NCI-H510A treated with DMSO at 0.1 percent for 48 hours (cell line): ENCODE measurements around the gene COL25A1.

Experiments used
- DNase-seq: peaks from one replicate; lab custom pipeline; 2025; lab: John Stamatoyannopoulos, UW

The COL25A1 gene

DNA sequence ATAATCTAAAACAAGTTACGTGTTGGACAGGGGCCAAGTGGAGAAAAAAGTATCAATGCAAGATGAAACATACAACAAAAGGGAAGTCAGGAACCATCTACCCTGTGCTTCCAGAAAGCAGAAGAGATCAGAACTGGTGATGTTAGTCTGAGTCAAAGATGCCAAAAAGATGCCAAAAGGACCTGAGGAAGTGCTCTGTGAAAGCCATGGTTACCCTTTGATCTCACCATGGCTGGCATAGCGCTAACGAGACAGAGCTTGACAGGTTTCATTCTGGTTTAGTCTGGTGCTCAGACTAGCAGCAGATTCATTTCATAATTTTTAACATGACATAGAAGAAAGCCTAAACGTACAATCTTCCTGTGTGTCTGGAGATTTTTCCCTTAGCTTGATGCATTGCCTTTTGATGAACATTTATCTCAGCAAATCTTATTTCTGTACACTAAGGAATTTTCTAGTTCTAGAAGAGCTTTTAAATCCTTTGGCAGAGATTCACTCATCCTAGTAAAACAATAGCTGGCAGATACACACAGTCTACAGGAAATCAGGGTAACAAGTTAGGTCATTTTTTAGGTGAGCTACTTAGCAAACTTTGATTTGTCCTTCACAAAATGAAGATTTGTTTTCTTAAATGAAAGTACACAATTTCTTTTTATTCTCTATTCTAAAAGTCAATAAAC, 87.7 kb downstream of the COL25A1 start:
- no peak for DNase-seq

DNA sequence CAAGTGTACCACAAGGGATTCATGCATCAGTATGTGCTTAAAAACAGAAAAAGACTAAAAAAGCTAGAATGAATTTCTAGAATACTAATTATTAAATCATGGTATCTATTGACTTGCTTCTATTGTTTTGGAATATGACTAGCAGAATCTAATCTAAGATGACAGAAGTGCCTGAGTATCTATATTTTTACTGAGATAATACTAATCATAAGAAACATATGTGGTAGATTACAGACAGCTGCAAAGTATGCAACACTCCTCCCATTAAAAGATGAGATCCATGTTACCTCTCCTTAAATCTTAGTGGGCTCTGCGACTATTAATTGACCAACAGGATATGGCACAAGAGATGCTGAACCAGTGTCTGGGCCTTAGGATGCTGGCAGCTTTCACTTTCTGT, 89.4 kb downstream of the COL25A1 start:
- DNase-seq: no peak

DNA sequence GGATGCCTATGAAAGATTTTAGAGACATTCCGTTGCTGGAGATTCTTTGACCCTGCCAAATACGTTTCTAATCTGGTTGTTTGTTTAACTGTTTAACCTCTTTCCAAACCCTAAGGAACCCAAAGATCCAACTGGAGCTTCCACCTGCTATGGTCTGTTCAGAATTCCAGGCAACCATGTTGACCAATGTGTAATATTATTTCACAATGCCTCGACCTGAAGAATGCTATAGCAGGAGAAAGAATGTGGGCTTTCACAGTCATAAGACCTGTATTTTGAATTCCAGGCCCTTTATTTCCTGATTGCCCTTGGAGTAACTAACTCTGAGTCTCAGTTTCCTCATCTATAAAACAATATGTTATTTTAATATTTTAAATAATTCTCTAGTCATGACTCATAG, 90.8 kb downstream of the COL25A1 start:
- DNase-seq: no peak

DNA sequence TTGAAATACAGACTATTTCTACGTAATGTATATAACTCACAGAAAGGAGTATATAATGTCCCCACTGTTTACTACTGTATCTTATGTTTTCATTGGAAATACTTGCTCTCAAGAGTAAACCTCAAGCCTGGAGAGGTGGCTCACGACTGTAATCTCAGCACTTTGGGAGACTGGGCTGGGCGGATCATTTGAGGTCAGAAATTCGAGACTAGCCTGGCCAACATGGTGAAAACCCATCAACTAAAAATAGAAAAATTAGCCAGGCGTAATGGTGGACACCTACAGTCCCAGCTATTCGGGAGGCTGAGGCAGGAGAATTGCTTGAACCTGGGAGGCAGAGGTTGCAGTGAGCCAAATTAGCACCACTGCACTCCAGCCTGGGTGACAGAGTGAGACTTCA, 92.8 kb downstream of the COL25A1 start:
- no peak for DNase-seq

DNA sequence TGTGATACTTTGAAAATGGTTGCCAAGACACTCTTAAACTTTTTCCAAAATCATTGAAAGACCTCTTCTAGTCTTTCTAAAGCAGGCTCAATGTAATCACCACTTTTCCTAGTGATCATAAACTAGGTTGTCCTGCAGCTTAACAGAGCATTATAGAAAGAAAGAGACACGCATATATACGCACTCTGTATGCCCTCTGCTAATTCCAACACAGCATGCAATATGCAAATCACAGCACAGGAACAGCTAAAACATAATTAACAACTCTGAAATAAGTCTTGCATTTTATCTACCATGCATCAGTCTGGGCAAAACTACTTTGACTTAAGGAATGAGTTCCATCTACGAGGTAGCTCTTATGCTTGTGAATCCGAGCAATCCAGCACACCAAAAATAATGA, 94.6 kb downstream of the COL25A1 start:
- no peak for DNase-seq

DNA sequence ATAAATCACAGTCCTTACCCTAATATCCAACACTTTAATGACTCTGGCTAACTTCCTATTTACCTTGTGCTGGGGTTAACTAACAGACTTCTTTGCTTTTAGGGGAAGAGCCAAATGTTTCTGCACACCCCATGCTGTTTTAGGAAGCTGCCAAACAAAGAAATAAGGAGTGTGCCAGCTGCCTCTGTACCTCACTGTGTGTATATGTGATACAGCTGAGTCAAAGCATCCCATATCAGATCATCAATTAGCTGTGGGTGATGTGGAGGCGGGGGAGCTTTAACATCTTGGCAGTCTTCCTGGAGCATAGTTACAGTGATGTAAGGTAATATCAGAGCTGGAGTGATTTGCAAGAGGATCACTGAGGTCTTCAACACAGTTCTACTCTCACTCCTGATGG, 95.4 kb downstream of the COL25A1 start:
- no peak for DNase-seq

DNA sequence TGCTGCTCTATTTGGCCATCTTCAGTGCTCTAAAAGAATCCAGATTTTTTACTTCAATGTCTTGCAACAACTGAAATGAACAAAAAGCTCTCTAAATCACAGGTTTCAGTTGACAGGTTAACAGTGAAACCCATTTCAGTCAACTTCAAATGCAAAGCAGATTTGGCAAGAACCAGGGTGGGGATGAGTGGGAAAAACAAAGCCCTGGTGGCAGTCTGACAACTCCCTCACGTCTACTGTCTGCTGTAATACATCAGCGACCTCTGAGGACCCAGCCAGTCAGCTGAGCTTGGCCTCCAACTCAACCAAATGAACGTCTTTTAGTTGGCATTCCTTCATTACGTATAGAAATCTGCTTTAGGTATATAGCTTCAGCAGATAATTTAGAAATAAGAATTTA, 95.8 kb downstream of the COL25A1 start:
- DNase-seq: no peak

DNA sequence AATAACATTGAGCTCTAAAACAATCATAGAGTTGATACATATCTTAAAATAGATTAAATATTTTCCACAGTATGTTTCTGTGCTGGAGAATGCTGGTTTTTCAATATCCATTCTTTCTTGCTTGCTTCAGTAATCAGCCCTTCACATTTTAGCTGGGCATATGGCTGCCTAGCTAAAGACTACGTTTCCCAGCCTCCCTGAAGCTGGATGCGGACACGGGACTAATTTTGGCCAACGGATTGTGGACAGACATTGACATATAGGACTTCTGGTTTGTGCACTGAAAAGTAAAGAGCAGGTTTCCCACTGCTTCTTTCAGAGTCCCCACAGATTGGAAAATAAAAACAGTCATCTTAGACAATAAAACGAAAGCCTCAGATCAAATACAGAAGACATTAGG, 97.3 kb downstream of the COL25A1 start:
- no peak for DNase-seq

DNA sequence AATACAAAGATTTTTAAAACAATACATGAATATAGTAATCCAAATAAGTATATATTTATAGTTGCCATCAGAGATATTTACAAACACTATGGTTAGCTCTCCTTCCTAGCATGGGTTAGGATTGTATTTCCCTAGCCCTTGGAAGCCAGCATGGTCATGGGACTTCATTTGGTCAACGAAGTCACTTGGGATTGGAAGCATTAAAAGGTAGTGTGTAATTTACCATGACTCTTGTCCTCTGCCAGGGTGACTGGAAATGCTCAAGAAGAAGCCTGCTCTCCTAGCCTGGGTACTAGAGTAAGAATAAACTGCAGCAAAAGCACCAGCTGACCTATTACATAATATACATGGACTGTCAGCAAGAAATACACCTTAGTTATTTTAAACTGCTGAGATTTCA, 102.9 kb downstream of the COL25A1 start:
- no peak for DNase-seq

DNA sequence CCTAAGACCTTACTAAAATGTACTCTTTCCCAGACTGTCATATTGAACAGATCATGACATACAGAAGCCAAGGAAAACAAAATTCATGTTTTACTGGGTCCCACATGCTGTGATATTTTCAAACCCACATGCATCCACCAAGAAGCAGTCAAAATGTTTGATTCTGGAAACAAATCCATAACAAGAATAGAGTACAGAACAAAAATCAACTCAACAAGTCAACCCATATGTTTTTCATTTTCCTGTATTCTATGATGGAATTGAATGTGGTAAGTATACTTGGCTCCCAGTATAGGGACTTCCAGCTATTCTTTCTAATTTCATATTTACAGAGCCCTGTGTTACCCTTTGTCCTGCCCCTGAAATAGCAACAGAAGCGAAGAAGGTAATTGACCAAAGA, 106.8 kb downstream of the COL25A1 start:
- no peak for DNase-seq

DNA sequence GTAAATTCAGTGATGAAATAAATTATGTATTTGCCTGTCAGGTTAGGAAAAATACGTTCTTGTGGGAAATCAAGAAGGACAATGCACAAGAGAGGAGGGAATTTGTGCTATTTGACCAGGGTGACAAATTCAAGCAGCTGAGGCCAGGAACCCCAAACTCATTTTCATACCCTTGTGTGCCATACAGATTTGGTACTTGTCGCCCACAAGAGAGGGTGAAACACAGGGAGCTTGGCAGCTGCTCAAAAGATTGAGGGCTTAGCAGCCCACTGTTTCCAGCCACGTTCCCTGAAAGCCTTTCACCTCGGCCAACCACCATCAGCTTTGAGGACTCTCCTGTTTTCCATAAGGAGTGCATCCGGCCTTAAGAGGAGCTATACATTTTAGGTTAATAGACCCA, 111.2 kb downstream of the COL25A1 start:
- DNase-seq: no peak

DNA sequence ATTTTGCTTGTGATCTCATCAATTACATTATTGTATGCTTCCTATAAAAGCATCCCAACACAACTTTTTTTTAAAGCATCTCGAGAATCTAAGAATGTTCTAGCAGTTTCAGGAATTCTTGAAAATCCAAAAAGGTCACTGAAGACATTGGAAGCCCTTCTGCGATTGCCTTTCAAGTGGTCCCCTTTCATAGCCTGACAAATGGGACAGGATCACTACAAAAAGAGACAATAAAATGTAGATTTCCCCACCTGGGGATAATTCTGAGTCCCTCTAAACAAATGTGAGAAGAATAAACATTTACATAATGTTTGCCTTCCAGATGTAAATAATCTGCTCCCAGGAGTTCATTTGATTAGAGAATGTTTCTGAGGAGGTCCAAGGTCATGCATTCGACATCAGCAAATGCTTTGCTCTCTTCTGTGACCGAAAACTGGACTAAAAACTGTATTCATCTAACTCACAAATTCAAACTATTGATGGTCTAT, 116.0 kb downstream of the COL25A1 start:
- DNase-seq: no peak

DNA sequence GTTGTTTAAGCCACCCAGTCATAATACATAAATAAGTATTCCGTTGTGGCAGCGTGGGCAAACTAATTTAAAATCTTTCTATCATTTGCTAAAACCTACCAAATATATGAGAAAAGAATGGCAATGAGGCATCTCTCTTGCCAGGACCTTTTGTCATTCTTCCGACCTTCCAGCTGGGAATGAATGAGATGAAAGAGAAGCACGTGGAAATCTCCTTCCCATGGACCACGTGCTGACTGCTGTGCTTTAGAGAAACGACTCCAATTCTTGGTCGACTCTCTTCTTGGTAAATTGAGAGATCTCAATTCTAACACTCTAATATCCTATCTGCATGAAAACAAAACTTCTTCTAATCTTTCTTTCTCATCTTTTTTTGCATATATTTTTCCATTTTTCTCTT, 116.5 kb downstream of the COL25A1 start:
- no peak for DNase-seq

DNA sequence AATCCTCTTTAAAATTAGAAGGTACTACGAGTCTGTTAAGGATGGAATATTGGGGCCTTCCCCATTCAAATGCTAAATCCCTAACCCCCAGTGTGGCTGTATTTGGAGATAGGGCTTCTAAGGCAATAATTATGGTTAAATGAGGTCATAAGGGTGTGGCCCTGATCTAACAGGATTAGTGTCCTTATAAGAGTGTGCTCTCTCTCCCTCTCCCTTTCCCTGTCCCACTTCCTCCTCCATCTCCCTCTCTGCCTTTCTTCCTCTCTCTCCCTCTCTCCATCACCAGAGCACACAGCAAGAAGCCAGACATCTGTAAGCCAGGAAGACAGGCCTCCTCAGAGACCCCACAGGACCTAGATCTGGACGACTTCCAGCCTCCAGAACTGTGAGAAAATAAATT, 116.9 kb downstream of the COL25A1 start:
- DNase-seq: no peak

DNA sequence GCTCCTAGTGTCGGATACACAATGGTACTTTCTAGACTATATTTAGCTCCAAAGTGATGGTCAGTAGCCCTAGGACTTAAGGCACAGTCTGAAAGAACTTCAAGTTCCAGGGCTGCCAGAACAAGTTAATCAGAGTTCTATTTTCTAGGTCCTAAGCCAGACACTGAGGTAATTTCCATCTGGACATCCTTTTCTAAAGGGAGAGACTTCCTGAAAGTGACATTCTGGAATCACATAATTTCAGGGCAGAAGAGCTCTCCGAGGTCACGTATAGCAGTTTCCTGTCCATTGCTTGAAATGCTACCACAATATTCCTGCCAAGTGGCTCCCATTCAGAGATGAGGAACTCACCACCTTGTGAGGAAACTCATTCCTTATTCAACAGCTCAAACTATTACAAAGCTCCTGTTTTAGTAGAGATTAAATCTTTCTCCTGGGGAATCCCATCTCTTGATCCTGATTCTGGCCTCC, 117.9 kb downstream of the COL25A1 start:
- no peak for DNase-seq

DNA sequence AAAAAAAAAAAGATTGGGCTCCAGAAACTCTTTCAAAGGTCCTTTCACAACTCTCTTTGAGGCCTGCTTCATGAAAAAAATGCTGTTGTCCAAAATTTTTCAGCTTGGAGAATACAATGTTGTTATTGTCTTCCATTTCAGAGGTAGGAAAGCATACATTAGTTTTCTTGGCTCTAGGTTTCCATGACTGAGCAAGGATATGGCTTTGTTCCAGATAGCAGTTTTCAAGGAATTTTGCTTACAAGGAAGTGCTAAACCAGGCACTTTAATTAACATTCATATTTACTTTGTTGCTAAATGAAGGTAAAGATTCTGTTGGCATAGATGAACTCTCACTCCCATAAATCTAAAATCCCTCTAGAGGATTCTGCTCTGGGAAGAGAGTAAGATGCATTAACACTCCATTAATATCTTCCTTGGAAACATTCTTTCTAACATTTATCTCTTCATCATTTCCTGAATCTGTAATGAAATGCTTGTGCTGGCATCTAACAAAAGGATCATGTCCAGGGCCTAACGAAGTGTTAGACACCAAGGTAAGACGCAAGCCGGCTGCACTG, 118.4 kb downstream of the COL25A1 start:
- no peak for DNase-seq

DNA sequence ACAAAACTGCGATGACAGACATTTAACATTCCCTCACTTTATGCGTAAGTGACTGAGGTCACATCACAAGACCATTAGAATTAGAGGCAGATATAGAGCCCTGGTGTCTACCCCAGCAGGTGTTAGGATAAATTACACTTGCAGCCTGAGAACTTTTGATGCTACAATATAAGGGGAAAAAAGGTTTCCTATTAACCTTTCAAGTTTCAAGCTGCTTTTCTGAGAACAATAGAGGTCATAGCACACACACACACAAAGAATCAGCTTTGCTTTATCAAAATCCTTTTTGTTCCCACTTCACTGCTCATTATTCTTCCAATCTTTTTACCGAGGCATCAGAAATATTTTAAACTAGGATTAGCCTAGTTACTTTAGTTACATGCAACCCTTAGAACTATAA, 119.8 kb downstream of the COL25A1 start:
- DNase-seq: no peak

DNA sequence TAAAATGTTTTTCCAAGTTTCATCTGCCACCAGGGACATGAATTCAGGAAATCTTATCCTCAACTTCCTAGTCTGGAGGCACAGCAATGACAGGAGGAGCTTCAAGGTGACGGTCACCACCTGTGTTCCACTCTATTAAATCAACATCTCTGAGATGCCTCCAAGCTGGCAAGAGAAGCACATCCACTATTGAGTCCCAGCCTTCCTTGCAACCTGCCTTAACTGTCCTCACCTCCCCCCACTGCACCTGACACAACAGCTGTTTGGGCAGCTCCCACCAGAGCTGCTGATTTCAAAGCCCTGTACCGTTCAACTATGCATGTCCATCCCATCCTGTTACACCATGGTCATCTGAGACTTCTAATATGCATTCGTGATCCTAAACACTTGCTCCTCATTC, 123.4 kb downstream of the COL25A1 start:
- DNase-seq: no peak

DNA sequence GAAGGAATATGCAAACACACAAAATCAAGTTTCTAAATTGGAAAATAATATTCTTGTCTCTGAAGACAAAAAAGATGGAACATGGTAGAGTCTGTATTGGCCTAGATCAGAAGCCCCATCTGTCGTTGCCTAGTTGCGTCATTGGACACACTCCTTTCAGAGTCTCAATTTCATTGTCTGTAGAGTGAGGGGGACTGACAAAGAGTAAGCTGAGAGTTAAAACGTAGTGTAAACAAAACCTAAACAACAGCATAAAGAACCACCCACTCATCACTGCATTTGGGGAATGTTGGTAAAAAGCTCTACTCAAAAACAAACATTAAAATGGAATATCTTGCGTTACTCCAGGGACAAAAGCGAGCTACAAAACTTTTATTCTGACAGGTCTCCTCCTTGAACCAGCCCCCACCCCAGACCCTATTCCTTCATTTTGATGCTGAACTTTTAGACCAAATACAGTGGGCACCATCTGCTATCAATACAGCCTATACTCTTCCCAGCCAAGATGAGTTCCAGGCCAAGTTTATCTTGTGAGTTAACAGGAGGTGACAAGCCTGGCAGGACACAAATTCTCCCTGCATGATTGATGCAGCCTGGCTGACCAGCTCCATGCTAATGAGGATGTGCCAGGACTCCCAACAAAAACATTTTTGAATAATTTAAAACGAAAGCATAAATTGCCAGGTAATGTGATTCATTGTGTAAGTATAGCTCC, 125.2 kb downstream of the COL25A1 start:
- DNase-seq: no peak

DNA sequence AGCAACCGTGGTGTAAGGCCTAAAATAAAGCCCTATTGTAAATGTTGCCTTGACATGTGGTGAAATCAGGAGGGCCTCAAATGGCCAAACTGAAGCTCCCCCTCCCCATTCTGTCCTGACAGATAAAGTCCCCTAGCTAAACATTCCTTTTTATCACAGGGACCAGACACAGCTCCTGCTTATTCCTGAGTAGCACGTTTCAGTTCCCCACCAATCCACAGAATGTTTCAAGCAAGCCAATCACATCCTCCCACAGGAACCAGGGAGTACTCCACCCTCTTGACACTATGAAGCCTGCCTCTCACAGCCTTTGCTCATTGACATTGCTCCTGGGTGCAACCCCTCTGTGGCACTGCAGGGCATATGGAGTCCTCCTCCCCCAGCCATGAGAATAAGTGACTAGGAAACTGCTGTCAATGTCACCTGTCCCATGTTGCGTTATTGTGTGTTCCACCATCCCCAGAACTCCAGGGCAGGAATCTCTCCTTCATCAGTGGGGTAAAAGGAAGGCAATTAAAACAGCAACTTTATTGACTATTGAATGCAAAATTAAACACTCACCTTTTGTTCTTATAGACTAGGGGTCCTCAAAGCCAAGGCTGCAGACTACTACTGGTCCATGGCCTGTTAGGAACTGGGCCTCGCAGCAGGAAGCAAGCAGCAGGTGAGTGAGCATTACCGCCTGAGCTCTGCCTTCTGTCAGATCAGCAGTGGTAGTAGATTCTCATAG, 128.1 kb downstream of the COL25A1 start:
- no peak for DNase-seq

DNA sequence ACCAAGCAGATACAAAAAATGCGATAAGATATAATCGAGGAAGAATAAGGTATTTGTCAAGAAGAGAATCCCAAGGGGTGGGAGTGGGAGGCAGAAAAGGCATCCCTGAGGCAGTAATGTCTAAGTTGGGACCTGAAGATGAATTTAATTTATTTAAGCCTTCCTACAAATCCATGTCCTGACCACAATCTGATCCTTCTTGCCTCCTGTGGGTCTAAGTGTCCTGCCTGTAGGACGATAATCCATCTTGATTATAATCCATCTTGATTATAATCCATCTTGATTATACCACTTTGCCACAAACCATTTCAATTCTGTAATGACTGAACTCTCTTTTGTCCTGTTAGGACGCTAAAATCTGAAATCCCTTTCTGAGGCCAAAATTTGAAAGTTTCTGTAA, 130.2 kb downstream of the COL25A1 start:
- DNase-seq: no peak

DNA sequence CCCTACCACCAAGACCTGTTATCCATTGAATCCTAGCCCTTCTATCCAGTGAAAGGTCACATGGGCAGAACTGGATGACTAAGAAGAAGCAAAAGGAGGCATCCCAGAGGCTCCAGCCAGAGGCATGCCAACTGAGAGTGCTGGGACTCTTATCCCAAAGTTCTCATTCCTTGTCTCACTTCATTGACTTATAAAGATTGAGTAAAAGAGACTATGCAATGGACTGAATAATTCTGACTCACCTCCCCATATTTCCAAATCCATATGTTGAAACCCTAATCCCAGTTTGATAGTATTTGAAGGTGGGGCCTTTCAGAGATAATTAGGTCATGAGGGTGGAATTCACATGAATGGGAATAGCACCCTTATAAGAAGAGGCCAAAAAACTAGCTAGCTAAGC, 131.4 kb downstream of the COL25A1 start:
- no peak for DNase-seq

DNA sequence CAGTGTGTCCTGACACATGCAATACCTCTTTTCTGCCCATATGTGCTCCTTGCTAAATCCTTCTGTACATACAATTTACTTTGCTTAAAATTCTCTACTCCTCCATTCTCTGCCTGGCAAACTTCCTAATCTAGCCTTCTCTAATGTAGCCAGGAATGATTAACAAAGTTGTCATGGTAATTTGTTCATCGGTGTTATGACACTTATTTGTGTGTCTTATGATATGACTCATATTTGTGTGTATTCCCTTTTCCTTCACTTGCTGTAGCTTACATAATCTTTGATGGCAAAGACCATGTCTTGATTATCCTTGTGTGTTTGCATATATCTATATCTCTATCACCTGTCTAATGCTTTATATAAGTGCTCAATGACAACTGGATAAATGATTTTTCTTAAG, 133.3 kb downstream of the COL25A1 start:
- DNase-seq: no peak
